ENCODE measurements around the gene OSBPL3.

The OSBPL3 gene

DNA sequence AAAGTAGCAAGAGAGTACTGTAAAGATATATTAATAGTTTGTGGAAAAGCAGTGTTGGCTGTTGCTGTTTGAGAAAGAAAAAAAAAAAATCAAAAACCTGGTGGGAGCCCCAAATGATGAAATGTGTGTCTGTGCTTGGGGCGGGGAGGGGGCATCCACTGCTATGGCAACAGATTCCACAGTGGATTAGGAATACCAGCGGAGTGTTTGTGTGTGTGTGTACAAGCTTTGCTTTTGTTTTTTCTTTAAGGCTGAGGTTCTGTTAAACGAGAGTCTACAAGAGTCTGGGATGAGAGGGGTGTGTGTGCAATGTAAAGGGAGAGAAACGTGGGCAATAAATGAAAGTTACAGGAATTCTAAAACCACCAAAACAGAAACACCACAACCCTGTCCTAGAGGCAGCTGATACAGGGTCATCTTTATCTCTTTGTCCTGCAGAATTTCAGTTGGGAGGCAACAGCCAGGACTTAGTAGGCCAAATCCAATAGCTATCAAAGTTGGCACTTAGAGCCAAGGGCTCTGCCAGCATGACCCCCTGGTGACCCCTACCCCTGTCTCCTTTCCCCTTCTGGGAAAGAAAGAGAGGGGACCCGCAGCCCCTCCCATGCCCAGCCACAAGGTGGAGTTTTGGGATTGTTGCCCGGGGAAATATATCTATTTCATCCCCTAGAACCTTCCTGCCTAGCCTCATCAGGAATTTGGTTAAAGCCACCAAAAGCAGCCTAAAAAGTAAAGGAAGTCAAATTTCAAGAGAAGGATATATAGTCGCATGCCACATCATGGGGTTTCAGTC, 85.4 kb downstream of the OSBPL3 start:
- peak; percentile 33 for DNase-seq (ENCODE audit: low read depth)

DNA sequence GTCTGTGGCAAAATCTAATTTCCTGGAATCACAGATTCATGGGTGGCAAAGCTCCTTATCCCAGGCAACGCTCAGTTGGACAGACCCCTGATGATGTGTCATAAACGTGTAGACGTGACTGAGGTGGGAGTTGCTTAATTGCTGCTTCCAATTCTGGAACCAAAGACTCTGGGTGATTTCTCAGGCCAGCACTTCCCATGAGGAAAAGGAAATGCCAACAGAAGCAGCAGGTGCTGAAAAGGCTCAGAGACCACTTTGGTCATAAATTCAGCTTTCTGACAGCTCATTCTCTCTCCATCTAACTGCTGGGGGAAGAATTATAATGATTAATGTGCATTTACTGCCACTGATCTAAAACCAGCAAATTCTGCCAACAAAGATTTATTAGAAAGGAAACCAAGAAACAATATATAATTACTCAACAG, 88.7 kb downstream of the OSBPL3 start:
- DNase-seq (ENCODE audit: low read depth): no peak

GRCh38 chr7:24889611-24890010, 90.4 kb downstream of the OSBPL3 start:
- no peak for DNase-seq (ENCODE audit: low read depth)

GRCh38 chr7:24888653-24889052, 91.3 kb downstream of the OSBPL3 start:
- no peak for DNase-seq (ENCODE audit: low read depth)

DNA sequence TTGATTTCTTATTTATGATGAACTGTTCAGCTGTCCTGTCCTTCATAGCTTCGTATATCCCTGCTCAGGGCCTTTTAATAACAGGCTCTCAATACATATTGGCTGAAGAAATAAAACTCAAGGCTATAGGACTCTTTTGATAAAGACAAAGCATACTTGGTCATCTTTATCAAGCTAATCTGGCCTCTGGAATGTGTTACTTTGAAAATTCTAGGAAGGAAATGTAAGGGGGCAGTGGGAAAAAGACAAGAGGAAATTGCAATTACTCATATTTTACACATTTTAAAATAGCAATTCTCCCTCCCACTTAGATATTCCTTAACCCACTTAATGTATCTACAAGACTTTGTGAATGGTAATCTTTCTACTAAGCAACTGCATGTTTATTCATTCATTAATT, 94.3 kb downstream of the OSBPL3 start:
- no peak for DNase-seq (ENCODE audit: low read depth)

DNA sequence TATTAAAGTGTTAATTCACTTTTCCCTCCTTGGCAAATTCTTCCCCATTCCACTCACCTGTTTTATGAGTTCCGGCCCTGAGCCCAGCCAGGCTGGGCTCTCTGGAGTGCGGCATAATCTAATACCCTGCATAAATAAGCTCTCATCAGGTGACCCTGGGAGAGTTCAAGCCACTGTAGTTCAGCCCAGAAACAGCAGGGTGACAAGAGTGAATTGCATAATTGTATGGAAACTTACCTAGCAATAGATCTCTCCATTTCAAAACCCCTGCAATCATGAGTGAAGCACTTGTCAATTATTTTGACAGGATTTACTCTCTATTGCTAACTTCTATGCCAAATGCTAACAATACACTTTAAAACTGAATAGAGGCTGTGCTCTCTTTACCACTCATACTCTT, 94.7 kb downstream of the OSBPL3 start:
- no peak for DNase-seq (ENCODE audit: low read depth)

GRCh38 chr7:24884401-24884800, 95.6 kb downstream of the OSBPL3 start:
- DNase-seq (ENCODE audit: low read depth): no peak

GRCh38 chr7:24883622-24884013, 96.4 kb downstream of the OSBPL3 start:
- DNase-seq (ENCODE audit: low read depth): no peak

DNA sequence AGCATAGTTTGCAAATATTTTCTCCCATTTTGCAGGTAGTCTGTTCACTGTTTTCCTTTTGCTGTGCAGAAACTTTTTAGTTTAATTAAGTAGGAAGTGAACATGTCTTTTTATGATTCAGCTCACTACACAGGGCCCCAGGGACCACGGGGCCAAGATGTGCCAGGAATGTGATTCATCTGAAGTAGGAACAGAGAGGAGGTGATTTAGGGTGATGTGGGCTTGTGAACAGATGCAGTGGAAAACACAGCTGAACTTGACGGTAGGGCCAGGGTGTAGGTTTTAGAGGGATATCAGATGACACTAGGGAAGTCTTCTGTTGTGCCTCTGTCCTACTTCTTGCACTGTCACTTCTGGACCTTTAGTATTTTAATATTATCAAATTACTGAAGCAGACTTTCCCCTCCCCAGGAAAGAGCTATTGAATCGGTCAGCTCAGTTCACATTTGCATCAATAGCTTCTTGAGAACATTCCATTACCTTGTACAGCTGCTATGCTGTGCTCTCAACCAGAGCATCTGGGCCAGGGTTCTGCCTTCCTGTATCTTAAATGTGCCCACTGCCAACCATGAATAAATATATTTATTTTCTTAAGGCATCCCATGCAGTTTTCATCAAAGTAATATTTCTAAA, 96.9 kb downstream of the OSBPL3 start:
- DNase-seq (ENCODE audit: low read depth): peak; percentile 85

DNA sequence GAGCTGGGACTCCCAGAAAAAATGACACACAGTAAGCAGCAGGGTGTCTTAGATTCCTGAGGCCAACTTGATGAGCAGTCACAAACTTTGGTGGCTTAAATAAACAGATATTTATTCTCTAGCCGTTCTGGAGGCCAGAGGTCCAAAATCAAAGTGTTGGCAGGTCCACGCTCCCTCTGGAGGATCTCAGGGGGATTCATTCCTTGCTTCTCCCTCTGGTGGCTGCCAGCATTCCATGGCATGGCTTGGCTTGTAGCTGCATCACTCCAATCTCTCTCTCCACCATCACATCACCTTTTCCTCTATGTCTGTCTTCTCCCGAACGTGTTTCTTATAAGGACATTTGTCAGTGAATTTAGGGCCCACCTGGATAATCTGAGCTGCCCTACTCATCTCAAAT, 98.4 kb downstream of the OSBPL3 start:
- DNase-seq (ENCODE audit: low read depth): peak; percentile 58

DNA sequence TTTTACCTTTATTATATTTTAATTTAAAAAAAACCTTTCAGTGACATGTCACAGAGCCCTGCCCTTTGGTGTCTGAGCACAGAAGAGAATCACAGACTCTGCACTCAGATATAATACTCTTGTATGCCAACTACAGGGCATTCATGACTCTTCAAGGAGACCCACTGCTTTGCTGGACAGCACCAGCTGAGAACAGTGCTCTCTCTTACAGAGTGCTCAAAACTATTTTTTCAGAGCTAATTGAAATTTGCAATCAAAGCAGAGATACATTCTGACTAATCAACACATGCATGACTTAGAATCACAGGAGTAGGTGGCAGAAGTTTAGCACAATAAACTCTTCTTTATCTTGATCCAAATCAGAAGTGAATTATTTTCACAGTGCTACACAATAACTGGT, 99.1 kb downstream of the OSBPL3 start:
- no peak for DNase-seq (ENCODE audit: low read depth)

- DNase-seq (ENCODE audit: low read depth): no peak
These were observed 100.7 kb downstream of the OSBPL3 start for GRCh38 chr7:24879291-24879690.

- DNase-seq (ENCODE audit: low read depth): no peak
These were observed 102.1 kb downstream of the OSBPL3 start for GRCh38 chr7:24877790-24878311.

DNA sequence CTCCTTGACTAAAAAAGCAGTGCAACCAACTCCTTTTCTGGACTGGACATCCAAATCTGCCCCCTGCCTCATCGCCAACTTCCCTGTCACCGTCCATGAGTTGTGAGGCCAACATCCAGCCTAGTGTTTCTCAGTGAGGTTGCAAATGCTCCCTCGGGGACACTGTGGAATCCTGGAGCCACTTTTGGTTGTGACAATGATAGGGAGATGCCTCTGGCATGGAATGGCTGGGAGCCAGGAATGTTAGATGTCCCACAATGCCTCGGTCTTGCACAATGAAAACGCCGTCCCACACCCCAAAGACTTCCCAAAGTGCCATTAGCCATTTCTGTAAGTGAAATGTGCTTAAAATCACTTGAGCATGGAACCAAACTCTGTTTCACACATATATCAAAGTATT, 105.2 kb downstream of the OSBPL3 start:
- no peak for DNase-seq (ENCODE audit: low read depth)

DNA sequence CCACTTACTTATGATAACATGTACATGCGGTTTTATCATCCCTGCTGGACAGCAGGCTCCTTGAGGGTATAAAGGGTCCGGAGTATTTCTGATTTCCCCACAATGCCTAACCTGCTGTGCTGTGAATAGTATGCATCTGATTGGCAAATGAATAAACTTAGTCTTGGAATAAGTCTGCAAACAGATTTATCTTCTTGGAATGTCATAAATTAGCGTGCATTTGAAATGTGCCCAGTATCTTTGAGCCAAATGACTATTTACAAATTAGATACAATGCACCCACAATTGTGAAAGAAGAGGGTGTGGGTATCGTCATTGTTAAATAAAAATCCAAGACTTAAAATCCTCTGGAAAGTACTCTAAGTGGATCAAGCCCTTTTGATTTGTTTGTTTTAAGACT, 106.0 kb downstream of the OSBPL3 start:
- no peak for DNase-seq (ENCODE audit: low read depth)

DNA sequence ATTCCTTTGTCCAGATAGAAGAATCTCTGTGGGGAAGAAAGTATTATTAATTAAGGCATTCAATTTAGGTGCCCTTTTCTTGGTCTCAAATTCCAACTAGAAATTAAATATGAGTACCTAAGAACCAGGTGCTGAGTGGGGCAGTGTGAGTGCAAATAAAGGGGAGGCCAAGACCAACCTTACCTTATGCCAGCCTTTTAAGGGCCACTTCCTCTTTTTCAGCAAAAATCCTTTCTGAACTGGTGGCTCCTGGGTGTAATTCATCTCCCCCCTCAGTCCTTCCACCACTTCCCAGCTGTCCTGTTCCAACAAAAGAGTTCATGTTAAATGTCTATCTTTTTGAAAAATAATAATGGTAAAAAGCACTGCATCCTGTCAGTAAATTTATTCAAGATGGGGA, 108.2 kb downstream of the OSBPL3 start:
- no peak for DNase-seq (ENCODE audit: low read depth)

- DNase-seq (ENCODE audit: low read depth): peak; percentile 61
These were observed 109.2 kb downstream of the OSBPL3 start for GRCh38 chr7:24870766-24871165.

DNA sequence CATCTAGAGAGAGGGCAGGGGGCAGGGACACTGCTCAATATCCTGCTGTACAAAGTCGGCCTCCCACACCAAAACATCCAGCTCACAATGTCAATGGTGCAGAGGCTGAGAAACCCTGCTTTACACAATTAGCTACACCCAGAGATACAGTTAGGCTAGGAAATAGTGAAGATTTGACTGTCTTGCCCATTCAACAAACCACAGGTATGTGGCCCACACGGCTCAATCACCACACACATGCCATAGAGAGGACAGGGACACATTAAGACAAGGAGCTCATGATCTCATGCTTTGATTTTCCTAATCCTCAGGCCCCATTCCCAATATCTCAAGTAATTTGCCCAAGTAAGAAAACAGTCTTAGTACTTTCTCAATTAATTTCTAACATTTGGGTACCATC, 110.4 kb downstream of the OSBPL3 start:
- DNase-seq (ENCODE audit: low read depth): peak; percentile 54

GRCh38 chr7:24868741-24869140, 111.2 kb downstream of the OSBPL3 start:
- DNase-seq (ENCODE audit: low read depth): no peak

DNA sequence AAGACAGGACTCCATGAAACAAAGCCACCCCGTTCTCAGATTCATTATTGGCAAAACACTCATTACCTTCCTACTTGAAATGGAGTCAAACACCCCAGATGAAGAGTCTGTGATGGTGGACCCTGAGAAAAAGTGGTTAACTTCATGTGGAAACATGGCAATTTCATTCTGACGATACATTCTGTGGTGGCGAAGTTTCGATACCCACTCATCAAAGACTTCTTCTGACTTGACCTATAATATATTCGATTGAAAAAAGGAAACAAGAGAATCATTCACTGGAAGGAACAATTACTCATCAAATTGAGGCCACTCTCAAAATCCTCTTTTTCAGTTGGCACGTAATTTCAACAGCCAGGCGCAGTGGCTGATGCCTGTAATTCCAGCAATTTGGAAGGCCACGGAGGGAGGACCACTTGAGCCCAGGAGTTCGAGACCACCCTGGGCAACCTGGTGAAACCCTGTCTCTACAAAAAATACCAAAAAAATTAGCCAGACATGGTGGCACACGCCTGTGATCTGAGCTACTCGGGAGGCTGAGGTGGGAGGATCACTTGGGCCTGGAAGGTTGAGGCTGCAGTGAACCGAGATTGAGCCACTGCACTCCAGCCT, 113.9 kb downstream of the OSBPL3 start:
- no peak for DNase-seq (ENCODE audit: low read depth)

- DNase-seq (ENCODE audit: low read depth): no peak
These were observed 115.7 kb downstream of the OSBPL3 start for GRCh38 chr7:24864214-24864817.

GRCh38 chr7:24863626-24864025, 116.4 kb downstream of the OSBPL3 start:
- DNase-seq (ENCODE audit: low read depth): no peak

GRCh38 chr7:24862461-24862860, 117.5 kb downstream of the OSBPL3 start:
- DNase-seq (ENCODE audit: low read depth): no peak

All from ELR (cell line).